Panc1 (cell line): ENCODE data around the gene GRAMD1C.

ENCODE experiments used
- POLR2AphosphoS5 ChIP-seq: IDR thresholded peaks from 2 replicates; pipeline ENCODE4 v1.6.1; 2012; ENCODE audit warnings: mild to moderate bottlenecking, low read depth, low read length, moderate library complexity
- SIN3A ChIP-seq: IDR thresholded peaks from 2 replicates; pipeline ENCODE4 v1.6.1; 2012; ENCODE audit warnings: low read depth, mild to moderate bottlenecking, low read length, moderate library complexity, borderline replicate concordance; ENCODE audit not compliant: insufficient read depth
- TCF7L2 ChIP-seq: IDR thresholded peaks from 2 replicates; pipeline ENCODE4 v1.6.1; 2011; ENCODE audit warnings: mild to moderate bottlenecking, low read depth, low read length, inconsistent platforms
- TF ChIP-seq, protein P1 (sequence below): fragments of 450-650 bp; IDR thresholded peaks from 2 replicates; pipeline ENCODE4 v1.5.1; 2017; ENCODE audit warnings: mild to moderate bottlenecking
- TF ChIP-seq, protein P2 (sequence below), 2 experiments: IDR thresholded peaks; 2 replicates each; pipeline ENCODE4 v1.6.1; 2011 to 2012; ENCODE audit warnings: low read depth in 2 of 2, control low read depth in 1 of 2, low read length in 1 of 2, mild to moderate bottlenecking in 1 of 2, moderate library complexity in 1 of 2; ENCODE audit not compliant: insufficient read depth in 1 of 2

DNA sequence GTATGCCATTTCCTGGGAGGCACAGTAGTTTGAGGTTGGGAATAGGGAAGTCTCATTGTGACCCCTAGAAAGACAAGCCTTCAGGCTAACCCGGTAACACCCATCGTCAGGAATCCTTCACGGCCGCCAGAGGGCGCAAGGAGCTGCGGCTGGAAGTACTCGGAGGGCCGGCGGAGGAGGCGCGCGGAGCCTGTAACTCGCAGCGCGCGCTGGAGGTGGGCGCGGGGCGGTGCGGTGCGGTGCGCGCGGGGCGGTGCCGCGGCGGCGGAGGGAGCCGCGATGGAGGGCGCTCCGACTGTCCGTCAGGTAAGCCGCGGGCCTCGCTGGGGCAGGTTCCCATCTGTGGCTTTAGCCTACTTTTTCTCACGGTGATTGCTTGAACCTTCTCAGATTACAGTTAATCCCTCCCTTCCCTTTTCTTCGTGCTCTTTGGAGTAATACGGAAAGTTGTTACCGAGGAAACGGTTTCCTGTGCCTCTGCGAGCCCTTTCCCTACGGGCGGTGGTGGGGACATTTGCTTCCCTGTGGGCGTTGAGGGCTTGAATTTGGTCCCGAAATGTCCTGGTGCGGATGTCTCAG, at the start of gene GRAMD1C:
- TF ChIP-seq, protein P1, sequence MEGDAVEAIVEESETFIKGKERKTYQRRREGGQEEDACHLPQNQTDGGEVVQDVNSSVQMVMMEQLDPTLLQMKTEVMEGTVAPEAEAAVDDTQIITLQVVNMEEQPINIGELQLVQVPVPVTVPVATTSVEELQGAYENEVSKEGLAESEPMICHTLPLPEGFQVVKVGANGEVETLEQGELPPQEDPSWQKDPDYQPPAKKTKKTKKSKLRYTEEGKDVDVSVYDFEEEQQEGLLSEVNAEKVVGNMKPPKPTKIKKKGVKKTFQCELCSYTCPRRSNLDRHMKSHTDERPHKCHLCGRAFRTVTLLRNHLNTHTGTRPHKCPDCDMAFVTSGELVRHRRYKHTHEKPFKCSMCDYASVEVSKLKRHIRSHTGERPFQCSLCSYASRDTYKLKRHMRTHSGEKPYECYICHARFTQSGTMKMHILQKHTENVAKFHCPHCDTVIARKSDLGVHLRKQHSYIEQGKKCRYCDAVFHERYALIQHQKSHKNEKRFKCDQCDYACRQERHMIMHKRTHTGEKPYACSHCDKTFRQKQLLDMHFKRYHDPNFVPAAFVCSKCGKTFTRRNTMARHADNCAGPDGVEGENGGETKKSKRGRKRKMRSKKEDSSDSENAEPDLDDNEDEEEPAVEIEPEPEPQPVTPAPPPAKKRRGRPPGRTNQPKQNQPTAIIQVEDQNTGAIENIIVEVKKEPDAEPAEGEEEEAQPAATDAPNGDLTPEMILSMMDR = peak; percentile 98
- TF ChIP-seq SIN3A (no peak), POLR2AphosphoS5 (peak; percentile 47; the same call in 1 of the 2 replicates), TCF7L2 (no peak)
- TF ChIP-seq, protein P2, sequence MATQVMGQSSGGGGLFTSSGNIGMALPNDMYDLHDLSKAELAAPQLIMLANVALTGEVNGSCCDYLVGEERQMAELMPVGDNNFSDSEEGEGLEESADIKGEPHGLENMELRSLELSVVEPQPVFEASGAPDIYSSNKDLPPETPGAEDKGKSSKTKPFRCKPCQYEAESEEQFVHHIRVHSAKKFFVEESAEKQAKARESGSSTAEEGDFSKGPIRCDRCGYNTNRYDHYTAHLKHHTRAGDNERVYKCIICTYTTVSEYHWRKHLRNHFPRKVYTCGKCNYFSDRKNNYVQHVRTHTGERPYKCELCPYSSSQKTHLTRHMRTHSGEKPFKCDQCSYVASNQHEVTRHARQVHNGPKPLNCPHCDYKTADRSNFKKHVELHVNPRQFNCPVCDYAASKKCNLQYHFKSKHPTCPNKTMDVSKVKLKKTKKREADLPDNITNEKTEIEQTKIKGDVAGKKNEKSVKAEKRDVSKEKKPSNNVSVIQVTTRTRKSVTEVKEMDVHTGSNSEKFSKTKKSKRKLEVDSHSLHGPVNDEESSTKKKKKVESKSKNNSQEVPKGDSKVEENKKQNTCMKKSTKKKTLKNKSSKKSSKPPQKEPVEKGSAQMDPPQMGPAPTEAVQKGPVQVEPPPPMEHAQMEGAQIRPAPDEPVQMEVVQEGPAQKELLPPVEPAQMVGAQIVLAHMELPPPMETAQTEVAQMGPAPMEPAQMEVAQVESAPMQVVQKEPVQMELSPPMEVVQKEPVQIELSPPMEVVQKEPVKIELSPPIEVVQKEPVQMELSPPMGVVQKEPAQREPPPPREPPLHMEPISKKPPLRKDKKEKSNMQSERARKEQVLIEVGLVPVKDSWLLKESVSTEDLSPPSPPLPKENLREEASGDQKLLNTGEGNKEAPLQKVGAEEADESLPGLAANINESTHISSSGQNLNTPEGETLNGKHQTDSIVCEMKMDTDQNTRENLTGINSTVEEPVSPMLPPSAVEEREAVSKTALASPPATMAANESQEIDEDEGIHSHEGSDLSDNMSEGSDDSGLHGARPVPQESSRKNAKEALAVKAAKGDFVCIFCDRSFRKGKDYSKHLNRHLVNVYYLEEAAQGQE (IDR thresholded peaks at IDR 0.05; ENCODE audit: insufficient read depth in 1 of 2, low read depth in 2 of 2, low read length in 1 of 2) = no peak
